HG03103 (cell line): Measurements from ENCODE around the gene MALRD1.

Experiments used
- ATAC-seq: cut with Tn5 transposase; IDR thresholded peaks from one replicate; pipeline ENCODE4 v1.9.1; 2021; ENCODE audit warnings: low read depth; ENCODE audit not compliant: unreplicated experiment

MALRD1 gene

DNA sequence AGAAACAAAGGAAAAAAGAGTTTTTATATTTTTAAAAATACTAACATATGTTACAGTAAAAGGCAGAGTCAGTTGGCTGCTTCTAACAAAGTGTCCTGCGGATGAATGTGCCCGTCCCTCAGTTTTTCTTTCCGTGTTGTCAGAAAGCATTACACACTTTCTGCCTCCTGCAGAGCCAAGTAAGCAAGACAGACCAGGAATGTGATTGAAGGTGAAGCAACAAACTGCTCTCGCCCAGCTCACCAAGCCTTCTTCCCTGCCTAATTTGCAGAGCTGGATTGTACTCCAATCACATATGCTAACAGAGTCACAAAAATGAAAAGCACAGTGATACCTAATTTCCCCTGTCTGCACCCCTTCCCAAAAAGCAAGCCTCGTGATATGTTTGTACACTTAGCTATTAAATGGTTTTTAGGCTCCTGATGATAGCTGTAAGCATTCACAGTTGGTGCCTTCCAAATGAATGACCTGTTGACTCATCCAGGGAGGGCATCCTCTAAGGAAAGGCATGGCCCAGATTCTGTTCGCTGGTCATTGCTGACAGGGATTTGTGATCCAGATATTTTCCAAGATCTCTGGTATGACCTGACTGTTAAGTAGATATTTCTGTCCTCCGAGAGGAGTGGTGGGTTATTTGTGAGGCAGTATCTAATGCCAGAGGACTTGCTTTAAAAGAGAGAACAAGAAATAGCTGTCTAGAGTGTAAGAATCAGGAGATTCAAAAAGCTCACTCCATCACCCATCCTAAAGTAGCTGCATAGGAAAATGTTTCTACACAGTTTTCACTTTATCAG, 580.4 kb downstream of the MALRD1 start:
- no peak for ATAC-seq

DNA sequence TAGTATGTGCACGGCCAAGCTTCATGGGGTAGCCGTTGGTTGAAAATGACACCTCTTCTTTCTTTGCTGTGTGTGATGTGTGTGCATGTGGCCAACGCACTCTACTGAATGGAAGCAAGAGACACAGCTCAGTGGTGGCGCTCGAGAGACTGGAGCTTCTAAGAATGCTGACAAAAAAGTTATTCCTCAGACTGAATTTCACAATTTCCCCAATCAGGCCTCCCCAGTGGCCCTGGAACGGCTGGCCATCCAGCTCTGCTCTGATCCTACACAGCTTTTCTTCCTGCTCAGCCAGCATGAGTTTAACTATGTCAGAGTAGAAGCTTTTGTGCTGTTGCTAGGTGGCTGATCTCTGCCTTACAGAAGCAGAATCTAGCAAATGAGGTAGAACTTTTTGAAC, 581.0 kb downstream of the MALRD1 start:
- ATAC-seq = no peak

DNA sequence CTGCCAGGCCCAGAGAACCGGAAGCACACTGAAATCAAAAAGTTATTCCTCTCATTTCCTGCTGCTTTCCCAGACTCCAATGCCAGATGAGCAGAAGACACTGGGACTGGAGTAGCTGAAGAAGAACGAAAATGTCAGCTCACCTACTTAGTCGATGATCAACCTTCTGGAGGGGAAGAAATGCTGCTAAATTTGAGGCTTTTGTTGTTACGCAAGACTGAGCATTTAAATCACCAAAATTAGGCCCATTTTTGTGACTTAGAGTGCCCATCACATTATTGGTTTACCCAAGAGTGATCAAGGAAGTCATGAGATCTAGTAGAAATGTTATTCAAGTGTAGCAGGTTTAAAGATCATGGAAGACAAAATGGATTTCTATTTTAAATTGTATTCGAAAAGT, 585.6 kb downstream of the MALRD1 start:
- no peak for ATAC-seq

DNA sequence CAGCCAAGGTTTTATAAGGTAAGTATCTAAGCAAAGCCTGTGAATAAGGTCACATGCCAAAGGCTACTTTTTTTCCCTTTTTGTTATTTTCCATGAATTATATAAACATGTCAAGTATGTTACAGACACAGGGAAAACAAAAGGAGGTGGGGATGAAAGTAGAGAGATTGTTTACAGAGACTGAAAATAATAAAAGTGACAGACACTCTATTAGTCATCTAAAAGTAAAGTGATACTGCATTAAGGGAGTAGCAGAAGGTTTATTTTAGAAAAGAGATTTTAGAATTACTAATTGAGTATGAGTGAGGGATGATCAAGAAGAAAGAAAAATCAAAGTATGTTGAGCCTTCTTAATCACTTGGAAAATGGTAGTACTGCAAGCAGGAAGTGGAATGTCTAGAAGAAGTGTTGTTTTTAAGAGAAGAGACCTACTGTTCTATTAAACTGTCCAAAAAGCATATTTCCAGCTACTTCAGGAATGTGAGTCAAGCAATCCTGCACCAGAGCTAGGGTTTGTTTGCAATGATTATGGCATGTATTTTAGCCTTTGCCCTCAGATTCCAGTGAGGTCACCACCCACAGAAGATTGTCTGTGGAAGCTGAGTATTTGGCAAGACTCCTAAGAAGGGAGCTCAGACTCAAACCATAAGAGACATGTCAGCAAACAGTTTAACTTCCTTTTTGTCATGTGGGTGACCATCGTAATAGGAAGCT, 589.7 kb downstream of the MALRD1 start:
- no peak for ATAC-seq

DNA sequence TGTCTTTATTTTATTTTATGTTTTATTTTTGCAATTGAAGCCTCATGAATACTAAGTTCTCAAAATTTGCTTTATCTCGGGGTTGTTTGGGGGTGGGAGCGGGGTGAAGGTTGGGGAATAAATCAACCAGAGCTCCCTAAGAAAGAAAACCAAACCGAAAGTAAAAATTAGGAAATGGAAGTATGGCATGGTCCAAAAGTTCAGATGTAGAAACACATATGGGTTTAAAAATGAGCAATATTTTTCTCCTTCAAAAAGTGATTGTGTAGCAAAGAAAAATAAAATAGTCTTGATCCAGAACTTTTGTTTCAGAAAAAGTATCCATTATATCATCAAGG, 590.3 kb downstream of the MALRD1 start:
- ATAC-seq = no peak

DNA sequence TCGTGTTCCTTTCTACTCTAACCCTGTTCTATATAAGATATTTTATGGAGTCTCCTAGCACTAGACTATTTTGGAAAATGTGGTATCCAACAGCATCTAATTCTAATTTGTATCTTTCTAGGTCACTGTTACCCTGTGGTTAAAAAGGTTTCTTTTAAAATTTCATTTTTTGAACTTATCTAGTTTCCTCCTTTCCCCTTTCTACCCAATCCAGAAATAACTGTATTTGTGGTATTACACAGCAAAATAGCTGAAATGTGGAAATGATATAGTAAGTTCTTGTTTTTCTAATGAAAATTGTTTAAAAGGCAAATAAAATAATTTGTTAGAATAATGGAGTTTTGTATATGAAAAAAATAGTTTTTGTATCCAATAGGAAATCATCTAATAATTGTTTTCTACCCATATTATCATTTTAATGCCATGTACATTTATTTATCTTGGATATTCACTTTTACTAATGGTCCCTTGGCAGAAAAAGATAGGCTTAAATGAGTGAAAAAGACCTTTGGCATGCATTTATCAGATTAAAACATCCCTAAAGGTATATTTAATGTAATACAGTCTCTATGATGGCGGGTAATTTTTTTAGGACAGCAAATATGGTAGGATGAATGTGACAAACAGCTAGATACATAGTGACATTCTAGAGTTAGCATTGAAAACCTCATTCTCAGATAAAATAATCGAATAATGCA, 592.1 kb downstream of the MALRD1 start:
- ATAC-seq = no peak

DNA sequence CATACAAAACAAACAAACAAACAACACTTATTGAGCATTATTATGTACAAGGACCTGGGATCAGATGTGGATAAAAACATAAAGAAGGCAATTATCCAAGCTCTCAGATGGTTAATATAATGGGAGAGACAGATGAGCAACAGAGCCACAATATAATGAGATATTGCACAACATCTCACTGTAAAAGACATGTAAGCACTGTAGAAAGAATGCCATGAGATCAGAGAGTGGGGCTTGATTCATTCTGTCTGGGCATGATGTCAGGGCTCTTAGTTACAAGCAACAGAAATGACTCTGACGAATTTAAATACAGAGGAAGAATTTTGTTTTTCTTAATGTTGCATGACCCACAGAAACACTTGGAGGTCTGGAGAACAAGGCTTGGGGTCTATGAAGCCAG, 602.9 kb downstream of the MALRD1 start:
- no peak for ATAC-seq

DNA sequence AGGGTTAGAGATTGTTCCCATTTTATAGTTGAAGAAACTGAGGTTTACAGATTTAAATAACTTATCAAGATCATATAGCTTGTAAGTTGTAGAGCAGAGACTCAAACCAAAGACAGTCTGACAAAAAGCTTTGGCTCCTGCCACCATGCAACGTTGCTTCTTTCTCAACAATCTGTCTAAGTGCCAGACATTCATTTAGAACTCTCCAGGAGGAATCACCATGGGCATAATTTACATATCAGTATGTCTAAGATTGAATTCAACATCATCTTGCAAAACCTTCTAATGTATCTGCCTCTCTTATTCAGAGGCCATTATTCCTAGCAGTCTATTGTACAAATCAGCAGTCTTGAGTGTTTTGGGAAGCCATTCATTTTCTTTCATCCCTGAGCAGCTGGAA, 604.1 kb downstream of the MALRD1 start:
- no peak for ATAC-seq

DNA sequence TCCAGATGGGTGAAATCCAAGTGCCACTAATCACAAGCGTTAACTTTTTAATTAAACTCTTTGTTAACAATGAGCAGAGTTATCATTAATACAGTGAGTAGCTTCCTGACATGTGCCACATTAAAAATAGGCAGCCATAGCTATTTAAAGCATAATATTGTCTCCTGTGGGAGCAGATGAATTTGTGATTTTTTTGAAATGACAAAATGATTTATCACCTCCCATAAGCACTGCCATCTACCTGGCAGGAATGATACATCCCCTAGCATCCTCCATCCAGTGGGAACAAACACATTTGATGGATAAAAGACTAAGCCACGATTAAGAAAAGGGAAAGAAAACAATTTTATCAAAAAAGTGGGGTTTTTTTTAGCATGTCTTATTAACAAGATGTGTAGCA, 605.3 kb downstream of the MALRD1 start:
- no peak for ATAC-seq

DNA sequence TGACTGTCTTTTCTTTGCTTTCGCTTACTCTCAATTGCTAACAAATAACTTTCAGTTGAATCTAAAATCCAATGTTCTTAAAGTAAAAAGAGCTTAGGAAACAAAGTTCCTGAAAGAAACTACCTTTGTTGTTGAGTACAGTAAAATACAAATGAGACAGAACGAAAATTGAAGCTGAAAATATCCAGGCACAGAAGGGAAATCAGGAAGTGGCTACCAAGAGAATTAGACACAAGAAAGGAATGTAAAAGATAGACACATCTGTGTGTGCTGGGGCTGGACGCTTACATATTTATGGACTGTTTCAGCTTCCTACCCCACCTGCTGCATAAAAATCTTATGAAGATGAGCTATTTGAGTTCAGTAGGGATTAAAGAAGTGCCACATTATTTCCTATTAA, 606.0 kb downstream of the MALRD1 start:
- ATAC-seq = no peak

DNA sequence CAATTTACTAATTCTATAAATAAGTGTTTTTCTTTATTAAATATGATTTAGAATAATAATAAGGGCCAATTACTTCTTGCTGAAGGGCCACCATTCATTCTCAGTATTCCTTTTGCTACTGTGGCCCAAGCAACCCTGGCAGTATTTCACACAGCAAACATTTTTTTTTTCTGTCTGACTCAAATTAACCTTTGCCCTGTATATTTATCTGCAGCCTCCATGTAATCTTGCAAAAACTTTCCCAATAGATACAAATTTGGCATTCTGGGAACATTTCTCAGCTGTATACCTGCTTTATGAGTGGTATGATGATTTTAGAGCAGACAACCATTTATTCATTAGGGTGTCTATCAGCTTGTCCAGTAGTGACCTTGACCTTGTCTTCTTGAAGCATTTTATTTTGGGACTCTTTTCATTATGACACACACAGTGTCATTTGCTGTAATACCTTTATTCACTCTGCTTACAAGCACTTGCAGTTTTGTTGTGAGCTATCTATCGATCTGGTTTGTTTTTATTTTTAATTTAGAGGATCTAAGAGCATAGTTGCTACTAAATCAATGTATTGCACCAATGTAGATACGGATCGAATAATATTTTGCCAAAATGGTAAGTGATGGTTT, 607.9 kb downstream of the MALRD1 start:
- ATAC-seq = no peak

DNA sequence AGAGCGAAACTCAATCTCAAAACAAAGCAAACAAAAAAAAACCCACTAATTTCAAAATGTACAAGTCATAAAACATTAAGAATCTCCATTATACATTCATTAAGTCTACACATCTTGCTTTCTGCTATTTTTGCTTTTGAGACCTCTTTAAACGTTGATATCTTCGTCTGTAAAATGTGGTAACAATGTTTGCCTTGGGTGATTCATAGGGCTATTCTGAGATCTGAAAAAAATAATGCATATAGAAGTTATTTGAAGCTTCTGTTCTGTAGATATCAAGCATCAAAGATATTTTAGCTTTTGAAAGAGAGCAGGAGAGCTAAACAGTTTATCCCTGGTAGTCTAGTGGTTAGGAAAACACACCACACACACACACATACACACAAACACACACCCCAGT, 609.5 kb downstream of the MALRD1 start:
- ATAC-seq = no peak

DNA sequence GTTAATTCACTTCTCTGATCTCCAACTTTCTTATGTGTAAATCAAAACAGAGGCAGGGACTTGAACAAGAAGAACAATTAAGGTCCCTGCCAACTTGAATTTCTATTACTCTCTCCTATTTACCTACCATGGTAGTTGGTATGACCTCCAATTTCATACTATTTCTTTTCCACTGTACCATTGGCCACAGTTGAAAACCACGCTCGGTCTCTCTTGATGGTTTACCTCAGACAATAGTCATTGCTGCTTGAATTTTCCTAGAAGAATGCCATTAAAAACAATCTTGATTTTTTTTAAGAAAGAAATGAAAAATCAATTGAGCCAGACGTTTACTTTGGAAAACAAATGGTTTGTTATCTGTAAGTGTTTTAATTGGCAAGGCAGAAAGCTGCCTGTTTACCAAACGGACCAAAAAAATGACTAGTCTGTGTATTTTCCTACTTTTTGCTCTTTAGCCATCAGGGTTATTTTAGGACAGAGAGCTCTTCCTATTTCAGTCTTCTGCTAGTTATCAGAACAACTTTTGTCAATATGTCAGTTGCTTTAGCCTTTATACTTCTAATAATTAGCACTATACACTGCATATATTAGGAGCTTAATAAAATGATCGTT, 610.1 kb downstream of the MALRD1 start:
- ATAC-seq = no peak

DNA sequence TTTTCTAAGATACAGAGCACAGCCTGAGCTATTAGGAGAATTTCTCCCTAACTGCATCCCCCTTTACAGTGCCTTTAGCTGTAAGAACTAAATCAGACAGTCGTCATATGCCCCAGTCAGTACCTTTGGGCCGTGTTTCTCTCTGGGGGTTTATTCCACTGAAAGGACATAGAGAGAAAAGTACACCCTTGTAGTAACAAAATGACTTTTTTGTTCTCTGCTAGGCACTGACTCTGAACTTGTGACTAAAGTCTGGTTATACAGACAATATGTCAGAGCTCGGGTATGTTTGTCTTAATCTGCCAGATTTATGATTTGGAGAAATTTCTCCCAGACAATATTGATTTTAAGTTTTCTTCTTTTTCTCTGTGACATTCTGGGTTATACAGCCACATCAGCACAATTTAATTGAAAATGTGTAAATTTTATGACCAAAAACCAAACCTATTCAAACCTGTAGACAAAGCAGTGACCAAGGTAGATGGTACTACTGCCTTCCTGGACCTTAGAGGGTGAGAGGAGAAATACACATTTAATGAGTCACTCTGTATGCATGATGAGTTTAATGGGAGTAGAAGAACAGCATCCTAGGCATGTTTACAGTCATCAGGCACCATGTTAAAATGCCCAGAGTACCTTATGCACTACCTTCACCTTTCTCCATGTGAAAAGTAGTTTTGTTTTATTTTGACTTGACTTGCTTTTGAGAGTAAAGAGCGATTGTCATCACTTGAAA, 611.5 kb downstream of the MALRD1 start:
- ATAC-seq = no peak

DNA sequence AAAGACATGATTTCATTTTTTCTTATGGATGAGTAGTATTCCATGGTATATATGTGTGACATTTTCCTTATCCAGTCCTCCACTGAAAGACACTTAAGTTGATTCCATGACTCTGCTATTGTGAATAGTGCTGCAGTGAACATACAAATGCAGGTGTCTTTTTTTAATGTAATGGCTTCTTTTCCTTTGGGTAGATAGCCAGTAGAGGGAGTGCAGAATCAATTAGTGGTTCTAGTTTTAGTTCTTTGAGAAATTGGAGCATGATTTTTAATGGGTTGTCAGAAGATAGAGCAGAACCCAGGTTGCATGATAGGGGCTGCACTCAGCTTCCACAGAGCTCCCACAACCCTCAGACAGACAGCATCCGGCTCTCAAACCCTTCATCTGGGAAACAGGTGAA, 614.7 kb downstream of the MALRD1 start:
- no peak for ATAC-seq

DNA sequence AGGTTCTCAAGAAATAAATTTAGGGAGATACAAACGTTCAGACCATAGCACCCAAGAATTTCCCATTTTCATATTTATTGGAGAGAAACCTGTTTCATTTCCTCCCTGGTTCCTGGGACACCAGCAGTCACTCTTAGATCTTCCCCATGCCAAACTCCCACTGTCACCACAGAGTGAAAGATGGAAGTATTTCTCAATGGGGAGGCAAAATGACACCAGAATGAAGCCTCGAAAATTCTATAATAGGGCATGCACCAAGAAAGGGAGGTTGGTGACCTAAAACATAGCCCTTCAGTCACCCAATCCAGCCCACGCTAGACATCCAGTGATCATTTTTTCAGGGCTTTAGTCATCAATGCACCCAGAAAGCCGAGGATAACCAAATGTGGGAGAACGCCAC, 619.5 kb downstream of the MALRD1 start:
- ATAC-seq = no peak

DNA sequence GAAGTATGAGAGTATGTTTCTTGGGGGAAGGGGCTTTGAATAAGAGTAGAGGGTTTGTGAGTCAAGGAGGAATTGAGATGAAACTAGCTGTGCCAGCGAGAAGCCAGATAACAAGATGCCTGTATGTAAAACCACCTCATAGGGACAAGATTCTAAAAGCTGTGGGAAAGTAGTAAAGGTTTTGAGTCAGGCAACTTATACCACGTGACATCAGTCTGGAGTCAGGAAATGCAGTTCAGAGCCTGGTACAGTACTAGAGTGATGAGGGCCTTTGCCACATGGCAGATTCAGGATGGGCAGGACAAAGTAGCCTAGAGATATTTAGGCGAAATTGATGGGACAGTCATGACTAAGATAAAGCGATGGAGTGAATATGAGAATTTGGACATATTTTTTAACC, 627.5 kb downstream of the MALRD1 start:
- ATAC-seq = no peak

DNA sequence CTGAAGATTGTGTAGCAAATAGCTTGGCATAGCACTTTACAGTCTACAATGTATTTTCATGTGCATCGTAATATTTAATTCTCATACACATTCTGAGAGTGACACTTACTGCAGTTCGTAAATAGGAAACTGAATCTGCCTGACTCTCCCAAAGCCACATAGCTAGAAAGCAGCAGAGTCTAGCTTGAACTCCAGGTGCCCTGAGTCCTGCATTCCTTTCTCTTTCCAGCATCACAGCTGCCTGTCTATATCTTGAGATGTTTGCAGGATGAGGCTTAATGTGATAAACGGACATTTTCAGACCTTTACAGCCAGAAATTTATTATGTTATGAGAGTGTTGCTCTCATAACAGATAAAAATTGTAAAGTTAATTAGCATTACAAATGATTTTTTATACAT, 634.8 kb downstream of the MALRD1 start:
- ATAC-seq = no peak

DNA sequence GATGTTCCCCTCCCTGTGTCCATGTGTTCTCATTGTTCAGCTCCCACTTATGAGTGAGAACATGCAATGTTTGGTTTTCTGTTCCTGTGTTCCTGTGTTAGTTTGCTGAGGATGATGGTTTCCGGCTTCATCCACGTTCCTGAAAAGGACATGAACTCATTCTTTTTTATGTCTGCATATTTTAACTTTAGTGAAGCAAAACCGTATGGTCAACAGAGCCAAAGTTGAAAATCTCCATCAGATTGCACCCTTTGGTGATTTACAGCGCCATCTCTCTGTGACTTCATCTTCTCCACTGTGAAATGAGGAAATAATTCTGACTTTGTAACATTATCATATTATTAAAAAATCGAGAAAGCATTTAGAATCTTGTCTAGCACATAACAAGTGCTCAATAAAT, 635.4 kb downstream of the MALRD1 start:
- ATAC-seq = no peak

DNA sequence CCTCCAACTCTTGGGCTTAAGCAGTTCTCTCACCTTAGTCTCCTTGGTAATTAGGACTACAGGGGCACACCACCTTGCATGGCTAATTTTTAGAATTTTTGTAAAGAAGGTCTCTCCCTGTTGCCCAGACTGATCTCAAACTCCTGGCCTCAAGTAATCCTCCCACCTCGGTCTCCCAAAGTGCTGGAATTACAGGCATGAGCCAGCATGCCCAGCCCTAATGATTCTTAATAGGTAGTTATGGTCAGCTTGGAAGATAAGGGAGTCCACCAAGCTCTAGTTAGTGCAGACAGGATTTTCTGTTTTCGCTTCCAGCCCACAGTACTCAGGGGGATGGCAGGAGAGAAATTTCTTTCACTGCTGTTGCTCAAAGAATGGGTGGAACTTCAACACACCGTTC, 639.7 kb downstream of the MALRD1 start:
- ATAC-seq = no peak
